Keratinocyte (primary cell): ENCODE results near the gene ARL9. TPM values are rescaled to one million over a fixed set of nuclear protein-coding genes. Genes with fewer than 3 reads are reported as not detected.

Source experiments
- DNase-seq: peaks from one replicate; pipeline ENCODE4 v3.0.0-alpha.2; 2011; ENCODE audit warnings: low read depth, missing footprints, low spot score
- FAIRE-seq: peaks from 2 replicates; lab custom pipeline; 2011; peaks lifted over from hg19 to GRCh38; lab: Jason Lieb, UNC
- H2AFZ ChIP-seq: 2 replicates; pipeline ENCODE4 v1.6.0; 2012; ENCODE audit warnings: low read length, control low read depth, inconsistent platforms; ENCODE audit not compliant: control insufficient read depth
- H3K27ac ChIP-seq: 2 replicates; pipeline ENCODE4 v1.5.1; 2011; ENCODE audit warnings: low read length; ENCODE audit not compliant: control insufficient read depth, insufficient read depth
- H3K27me3 ChIP-seq: 3 replicates; pipeline ENCODE4 v1.6.0; 2011; ENCODE audit warnings: low read length; ENCODE audit not compliant: control insufficient read depth, insufficient read depth; ENCODE audit errors: extremely low read depth
- H3K36me3 ChIP-seq, 2 experiments: 2 replicates in 1 of 2; 3 replicates in 1 of 2; pipeline ENCODE4 v1.5.1; 2011; ENCODE audit warnings: low read length in 2 of 2, mild to moderate bottlenecking in 1 of 2; ENCODE audit not compliant: control insufficient read depth in 2 of 2, insufficient read depth in 2 of 2; ENCODE audit errors: extremely low read depth in 1 of 2
- H3K4me1 ChIP-seq: 3 replicates; pipeline ENCODE4 v1.5.1; 2011; ENCODE audit warnings: low read length; ENCODE audit not compliant: control insufficient read depth, insufficient read depth; ENCODE audit errors: extremely low read depth
- H3K4me2 ChIP-seq: 3 replicates; pipeline ENCODE4 v1.6.0; 2011; ENCODE audit warnings: low read depth, low read length; ENCODE audit not compliant: control insufficient read depth, insufficient read depth; ENCODE audit errors: extremely low read depth
- H3K4me3 ChIP-seq, 3 experiments: fragments of 200-600 bp in 1 of 3; sonication (generic) in 1 of 3; 2 replicates in 2 of 3; 3 replicates in 1 of 3; pipeline ENCODE4 v1.5.1; 2011 to 2016; ENCODE audit warnings: low read length in 3 of 3, mild to moderate bottlenecking in 3 of 3, control low read depth in 2 of 3, inconsistent platforms in 1 of 3, low read depth in 1 of 3, mixed read lengths in 1 of 3, mixed run types in 1 of 3, moderate library complexity in 1 of 3; ENCODE audit not compliant: control insufficient read depth in 2 of 3, insufficient read depth in 2 of 3; ENCODE audit errors: extremely low read depth in 1 of 3
- H3K79me2 ChIP-seq: 2 replicates; pipeline ENCODE4 v1.6.0; 2012; ENCODE audit warnings: low read length; ENCODE audit not compliant: control insufficient read depth, insufficient read depth
- H3K9ac ChIP-seq: 3 replicates; pipeline ENCODE4 v1.6.0; 2011; ENCODE audit warnings: low read length; ENCODE audit not compliant: control insufficient read depth, insufficient read depth; ENCODE audit errors: extremely low read depth
- H3K9me1 ChIP-seq: 3 replicates; pipeline ENCODE4 v1.6.0; 2011; ENCODE audit warnings: low read length; ENCODE audit not compliant: control insufficient read depth, insufficient read depth; ENCODE audit errors: extremely low read depth
- H3K9me3 ChIP-seq: 2 replicates; pipeline ENCODE4 v1.5.1; 2012; ENCODE audit warnings: low read depth, low read length; ENCODE audit not compliant: control insufficient read depth
- H4K20me1 ChIP-seq: 3 replicates; pipeline ENCODE4 v1.6.0; 2011; ENCODE audit warnings: low read length; ENCODE audit not compliant: control insufficient read depth, insufficient read depth; ENCODE audit errors: extremely low read depth
- EZH2 ChIP-seq: IDR thresholded peaks from one replicate; pipeline ENCODE4 v1.6.1; 2012; ENCODE audit warnings: inconsistent platforms, mild to moderate bottlenecking, low read length, moderate library complexity
- dilution Hi-C: fragments of 300-500 bp; cut with MboI; formaldehyde crosslinking; loops from one replicate; pipeline ENCODE4 v1.7.0; 2020; ENCODE audit warnings: low sequenced_read_pairs; ENCODE audit not compliant: extremely low pct_ligation_motif_present
- polyA plus RNA-seq, 5 experiments: library from polyadenylated mRNA; depleted of rRNA in 3 of 5; stranded (reverse) in 3 of 5; stranded (forward) in 1 of 5; unstranded in 1 of 5; fragments of >200 nt; gene quantifications; 1 replicate in 1 of 5; 2 replicates in 3 of 5; 3 replicates in 1 of 5; pipeline versions ENCODE4 v1.2.1 to v1.2.3, GENCODE V29; 2011 to 2012; ENCODE audit warnings: missing spikeins in 2 of 5, low read depth in 1 of 5, low replicate concordance in 1 of 5
- TF ChIP-seq, protein P1 (sequence below), 3 experiments: IDR thresholded peaks in 1 of 3; conservative IDR thresholded peaks in 1 of 3; optimal IDR thresholded peaks in 1 of 3; 2 replicates in 2 of 3; 3 replicates in 1 of 3; pipeline versions ENCODE3 to v1.5.1; 2011; ENCODE audit warnings: low read length in 3 of 3, mild to moderate bottlenecking in 3 of 3, moderate library complexity in 2 of 3, control low read depth in 1 of 3, inconsistent platforms in 1 of 3; ENCODE audit not compliant: insufficient read depth in 2 of 3; ENCODE audit errors: extremely low read depth in 1 of 3

The ARL9 gene
- polyA plus RNA-seq, 1 donor (not counting 4 experiments of a cell fraction or from before 2014, with no cell fraction given) = 0.47 TPM

DNA sequence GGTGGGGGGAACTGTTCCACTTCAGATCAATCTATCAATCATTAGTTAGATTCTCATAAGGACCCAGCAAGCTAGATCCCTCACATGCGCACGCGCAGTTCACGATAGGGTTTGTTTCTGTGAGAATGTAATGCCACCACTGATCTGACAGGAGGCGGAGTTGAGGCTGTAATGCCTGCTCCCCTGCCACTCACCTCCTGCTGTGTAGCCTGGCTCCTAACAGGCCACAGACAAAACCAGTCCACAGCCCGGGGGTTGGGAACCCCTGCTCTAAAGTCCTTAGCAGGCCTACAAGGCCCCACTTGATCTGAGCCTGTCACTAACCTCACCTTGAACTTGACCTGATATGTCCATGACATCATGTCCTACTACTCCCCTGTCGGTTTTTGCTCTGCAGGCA lies 30.3 kb downstream of the ARL9 start:
- Histone ChIP-seq H3K4me1 (peaks cover 4% of the 10 kb centered on the region), H3K79me2 (no peaks in the 10 kb centered on the region), H3K4me2 (no peak overlapping the region), H3K27me3 (peaks cover 18% of the 10 kb centered on the region), H2AFZ (no peak overlapping the region), H3K9me1 (no peaks in the 10 kb centered on the region), H4K20me1 (no peaks in the 10 kb centered on the region), H3K27ac (no peak overlapping the region), H3K9me3 (no peaks in the 10 kb centered on the region), H3K4me3 (no peak overlapping the region), H3K9ac (no peak overlapping the region), H3K36me3 (no peaks in the 10 kb centered on the region)
- no peak for TF ChIP-seq EZH2
- TF ChIP-seq, protein P1, sequence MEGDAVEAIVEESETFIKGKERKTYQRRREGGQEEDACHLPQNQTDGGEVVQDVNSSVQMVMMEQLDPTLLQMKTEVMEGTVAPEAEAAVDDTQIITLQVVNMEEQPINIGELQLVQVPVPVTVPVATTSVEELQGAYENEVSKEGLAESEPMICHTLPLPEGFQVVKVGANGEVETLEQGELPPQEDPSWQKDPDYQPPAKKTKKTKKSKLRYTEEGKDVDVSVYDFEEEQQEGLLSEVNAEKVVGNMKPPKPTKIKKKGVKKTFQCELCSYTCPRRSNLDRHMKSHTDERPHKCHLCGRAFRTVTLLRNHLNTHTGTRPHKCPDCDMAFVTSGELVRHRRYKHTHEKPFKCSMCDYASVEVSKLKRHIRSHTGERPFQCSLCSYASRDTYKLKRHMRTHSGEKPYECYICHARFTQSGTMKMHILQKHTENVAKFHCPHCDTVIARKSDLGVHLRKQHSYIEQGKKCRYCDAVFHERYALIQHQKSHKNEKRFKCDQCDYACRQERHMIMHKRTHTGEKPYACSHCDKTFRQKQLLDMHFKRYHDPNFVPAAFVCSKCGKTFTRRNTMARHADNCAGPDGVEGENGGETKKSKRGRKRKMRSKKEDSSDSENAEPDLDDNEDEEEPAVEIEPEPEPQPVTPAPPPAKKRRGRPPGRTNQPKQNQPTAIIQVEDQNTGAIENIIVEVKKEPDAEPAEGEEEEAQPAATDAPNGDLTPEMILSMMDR (optimal IDR thresholded peaks at IDR 0.05 in 1 of 3, IDR thresholded peaks at IDR 0.05 in 1 of 3, conservative IDR thresholded peaks at IDR 0.05 in 1 of 3; ENCODE audit: extremely low read depth in 1 of 3, insufficient read depth in 2 of 3, low read length in 3 of 3) = no peak
- dilution Hi-C loops = no loop called here
- DNase-seq = no peak
- no peak for FAIRE-seq

DNA sequence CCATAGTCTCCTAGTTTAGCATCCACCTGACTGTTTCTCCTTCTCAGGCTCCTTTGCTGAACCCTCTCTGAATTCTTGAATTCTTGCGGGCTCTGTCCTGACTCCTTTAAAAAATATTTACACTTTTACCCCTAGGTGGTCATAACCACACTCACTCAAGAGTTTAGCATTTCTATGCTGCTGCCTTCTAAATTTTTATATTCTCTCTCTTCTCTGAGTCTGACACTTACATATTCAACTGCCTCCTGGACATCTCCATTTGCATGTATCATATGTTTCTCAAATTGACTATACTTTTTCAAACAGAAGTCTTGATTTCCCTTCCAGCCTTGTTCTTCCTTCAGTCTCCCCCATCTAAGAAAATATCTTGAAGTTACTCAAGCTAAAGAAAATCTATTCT lies 31.6 kb downstream of the ARL9 start:
- no peak overlapping the region for H2AFZ ChIP-seq
- H3K4me3 ChIP-seq = no peak overlapping the region
- dilution Hi-C loops = no loop called here
- DNase-seq = no peak
- TF ChIP-seq EZH2 = no peak
- TF ChIP-seq, protein P1 (optimal IDR thresholded peaks at IDR 0.05 in 1 of 3, IDR thresholded peaks at IDR 0.05 in 1 of 3, conservative IDR thresholded peaks at IDR 0.05 in 1 of 3; ENCODE audit: extremely low read depth in 1 of 3, insufficient read depth in 2 of 3, low read length in 3 of 3) = no peak
- FAIRE-seq = no peak
- H3K27me3 ChIP-seq = peaks cover 6% of the 10 kb centered on the region
- no peaks in the 10 kb centered on the region for H3K36me3 ChIP-seq
- H3K4me2 ChIP-seq = no peak overlapping the region
- H3K9me3 ChIP-seq = no peaks in the 10 kb centered on the region
- no peaks in the 10 kb centered on the region for H3K79me2 ChIP-seq
- no peaks in the 10 kb centered on the region for H3K4me1 ChIP-seq
- no peak overlapping the region for H3K27ac ChIP-seq
- no peaks in the 10 kb centered on the region for H3K9me1 ChIP-seq
- no peak overlapping the region for H3K9ac ChIP-seq
- H4K20me1 ChIP-seq = no peaks in the 10 kb centered on the region
